DMS 273 (cell line): ENCODE measurements around the gene MFN1.
"Not testable (repeated sequence)": the region's sequence is repeated elsewhere in the genome, so short reads cannot be mapped to it uniquely, and the experiment has no call there.

Source experiments
- DNase-seq: peaks from one replicate; lab custom pipeline; 2025; ENCODE audit not compliant: unreplicated experiment; lab: John Stamatoyannopoulos, UW

Gene MFN1

DNA sequence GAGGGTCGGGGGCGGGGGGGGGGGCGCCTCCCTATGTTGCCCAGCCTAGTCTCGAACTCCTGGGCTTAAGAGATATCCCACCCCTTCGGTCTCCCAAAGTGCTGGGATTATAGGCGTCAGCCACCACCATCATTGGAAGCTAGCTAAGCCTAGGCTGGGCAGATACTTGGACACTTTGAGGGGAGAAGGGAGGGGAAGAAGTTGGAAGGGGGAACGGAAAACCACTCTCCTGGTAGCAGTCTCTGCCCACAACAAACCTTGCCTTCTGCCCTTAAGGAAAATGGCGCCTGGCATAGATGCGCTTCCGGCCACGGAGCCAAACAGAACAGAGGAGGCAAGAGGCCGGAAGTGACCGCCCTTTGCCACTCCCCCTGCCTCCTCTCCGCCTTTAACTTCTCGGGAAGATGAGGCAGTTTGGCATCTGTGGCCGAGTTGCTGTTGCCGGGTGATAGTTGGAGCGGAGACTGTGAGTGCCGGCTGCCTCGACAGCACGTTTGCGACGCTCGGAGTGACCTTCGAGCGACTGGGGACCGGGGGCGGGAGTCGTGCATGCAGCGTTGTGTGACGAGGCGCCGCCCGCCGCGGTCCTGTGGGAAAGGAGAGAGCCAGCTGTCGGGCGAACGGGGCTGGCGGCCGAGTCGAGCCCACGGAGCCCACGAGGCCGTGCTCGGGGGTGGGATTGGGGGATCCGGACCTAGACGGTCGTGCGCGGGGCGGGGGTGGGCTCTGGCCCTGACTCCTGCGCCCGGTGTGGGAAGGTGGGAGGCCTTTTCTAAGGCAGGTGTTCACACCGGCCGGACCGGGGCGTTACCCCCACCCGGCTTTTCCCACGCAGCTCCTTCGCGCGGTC, at the start of gene MFN1:
TSS of gene MFN1 (plus strand) at position 365 of the 850 bp plus-strand sequence. CDS start 1,143 bp downstream, outside the sequence.
- DNase-seq: peak; percentile 99

DNA sequence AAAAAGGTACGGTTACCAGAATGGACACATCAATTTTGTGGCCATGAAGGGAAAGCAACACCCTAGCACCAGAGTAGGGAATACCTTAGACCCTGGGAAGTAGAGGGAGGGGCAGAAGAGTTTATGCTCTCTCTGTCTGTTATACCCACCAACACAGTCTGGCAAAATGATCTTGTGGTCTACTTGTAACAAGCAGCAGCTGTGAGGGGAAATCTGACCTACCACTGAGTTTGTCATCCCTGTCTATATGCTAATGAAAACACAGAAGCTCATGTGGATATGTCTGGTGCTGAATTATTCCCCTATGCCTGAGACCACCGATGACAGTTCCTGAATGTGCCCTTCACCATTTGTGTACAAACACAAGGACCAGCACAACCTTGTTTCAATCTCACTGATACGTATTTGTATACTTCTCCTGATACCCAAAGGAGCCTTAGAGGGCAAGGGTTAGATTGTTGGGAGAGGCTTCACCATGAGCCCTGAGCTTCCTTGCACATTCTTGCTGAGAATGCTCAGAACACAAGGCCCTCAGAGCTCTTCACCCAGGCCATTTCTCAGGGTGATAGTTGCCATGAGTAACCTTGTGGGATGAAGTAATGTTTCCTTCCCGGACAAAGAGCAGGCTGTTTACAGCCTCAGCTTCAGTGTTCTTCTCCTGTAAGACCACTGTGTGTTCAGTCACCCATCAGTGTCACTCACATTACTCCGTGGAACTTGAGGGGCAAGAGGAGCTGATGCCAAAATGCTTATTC, 49.4 kb upstream of the MFN1 start:
- DNase-seq: peak; percentile 11

DNA sequence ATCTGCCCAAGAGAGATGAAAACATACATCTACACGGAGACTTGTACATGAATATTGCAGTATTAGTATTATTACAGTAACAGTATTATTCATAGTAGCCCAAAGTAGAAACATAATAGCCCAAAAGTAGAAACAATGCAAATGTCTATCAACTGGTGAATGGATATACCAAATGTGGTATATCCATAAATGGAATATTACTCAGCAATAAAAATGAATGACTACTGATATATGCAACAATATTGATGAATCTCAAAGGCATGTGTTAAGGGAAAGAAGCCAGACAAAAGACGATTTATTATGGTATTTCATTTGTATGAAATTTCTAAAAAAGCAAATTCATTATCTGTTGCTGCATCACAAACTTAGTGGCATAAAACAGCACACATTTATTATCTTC, 48.2 kb upstream of the MFN1 start:
- no peak for DNase-seq

DNA sequence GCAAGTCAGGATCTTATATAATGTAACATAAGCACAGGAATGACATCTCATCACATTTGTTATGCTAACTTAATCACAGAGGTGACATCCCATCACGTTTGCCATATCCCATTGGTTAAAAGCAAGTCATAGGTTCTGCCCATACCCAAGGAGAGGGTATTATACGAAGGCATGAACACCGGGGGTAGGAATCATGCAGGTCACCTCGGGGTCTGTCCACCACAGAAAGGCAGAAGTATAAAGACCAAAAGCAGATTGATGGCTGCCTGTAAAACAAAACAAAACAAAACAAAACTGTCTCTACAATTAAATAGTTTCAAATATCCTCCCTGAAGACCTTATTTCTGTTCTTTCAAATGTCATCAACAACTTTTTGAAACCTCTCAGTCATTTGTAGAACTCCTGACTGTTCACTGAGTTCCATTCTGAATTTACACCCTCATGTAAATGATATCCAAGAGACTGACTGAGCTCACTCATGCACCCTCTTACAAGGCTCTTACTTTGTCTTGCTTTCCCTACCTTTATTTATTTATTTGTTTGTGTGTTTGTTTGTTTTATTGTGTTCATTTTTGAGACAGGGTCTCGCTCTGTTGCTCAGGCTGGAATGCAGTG, 47.4 kb upstream of the MFN1 start:
- no peak for DNase-seq

GRCh38 chr3:179301645-179302044, 45.9 kb upstream of the MFN1 start:
- DNase-seq: no peak

- no peak for DNase-seq
These were observed 45.4 kb upstream of the MFN1 start for GRCh38 chr3:179302111-179302510.

DNA sequence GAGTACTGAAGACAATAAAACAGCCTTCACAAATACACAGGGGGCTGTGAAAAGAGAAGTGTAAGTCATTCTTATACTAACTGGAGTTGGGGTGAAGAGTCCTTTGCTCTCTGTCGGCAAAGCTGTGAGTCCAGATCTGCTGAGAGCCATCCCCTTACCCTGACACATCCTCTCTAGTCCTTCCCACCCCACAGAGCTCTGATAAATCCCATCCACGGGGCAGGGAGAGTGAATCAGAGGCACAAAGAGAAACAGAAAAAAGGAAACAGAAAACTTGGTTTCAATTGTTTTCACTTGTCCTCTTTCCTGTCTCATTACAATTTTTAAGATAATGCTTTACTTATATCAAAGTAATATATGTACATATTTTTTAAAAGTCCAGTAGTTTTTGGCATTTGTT, 42.9 kb upstream of the MFN1 start:
- no peak for DNase-seq

- not testable (repeated sequence) for DNase-seq
These were observed 40.1 kb upstream of the MFN1 start for GRCh38 chr3:179307362-179307761.

DNA sequence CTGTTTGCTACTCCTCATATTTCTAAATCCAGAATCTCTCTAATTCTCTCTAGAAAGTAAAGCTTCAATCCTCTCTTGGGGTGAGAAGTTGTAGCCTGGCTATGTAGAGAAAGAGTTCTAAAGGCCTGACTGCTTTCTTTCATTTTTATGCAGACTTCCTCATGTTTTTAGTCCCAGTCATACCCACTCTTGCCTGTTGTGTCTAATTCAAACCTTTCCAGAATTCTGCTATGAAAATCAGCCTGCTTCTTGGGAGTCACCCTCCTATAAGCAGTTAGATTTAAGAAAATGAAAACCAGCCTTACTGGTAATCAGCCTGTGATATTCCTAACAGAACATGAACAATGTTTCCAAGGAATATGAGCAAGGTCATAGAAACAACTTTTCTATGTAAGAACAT, 39.5 kb upstream of the MFN1 start:
- no peak for DNase-seq

DNA sequence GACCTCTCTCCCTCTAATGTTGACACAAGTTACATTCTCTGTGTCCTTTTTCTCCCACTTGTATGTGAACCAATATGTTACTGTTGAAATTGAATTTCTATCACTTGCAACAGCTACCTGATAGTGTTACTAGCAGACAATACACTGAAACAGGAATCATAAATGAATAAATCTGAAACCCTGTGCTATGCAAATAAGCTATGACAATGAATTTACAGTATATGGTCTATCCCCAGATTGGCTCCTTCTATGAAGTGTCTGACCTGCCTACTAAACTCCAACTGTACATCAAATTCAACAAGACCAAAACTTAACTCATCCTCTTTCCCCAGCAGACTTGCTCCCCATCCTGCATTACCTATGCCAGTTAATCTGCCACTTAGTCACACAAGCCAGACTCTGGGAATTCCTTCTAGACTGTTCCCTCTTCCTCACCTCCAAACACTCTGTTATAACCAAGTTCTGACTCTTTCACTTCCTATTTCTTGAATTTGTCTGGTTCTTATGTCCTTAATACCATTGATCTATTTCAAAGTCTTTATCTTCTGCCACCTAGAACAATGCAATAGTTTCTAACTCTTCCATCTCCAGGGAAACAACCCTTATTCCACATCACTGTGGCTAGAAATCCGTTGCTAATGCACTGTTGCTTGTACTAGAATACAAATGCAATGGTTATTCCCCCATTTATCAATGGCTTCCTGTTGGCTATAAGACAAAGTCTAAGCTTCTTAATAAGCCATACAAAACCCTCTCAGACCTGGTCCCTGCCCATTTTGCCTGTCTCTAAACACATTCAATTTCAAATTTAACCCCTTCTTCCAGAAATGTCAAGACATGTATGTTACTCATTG, 38.1 kb upstream of the MFN1 start:
- DNase-seq: no peak

GRCh38 chr3:179318876-179319275, 28.6 kb upstream of the MFN1 start:
- DNase-seq: no peak

- peak; percentile 78 for DNase-seq
These were observed 25.7 kb upstream of the MFN1 start for GRCh38 chr3:179321668-179322285.

DNA sequence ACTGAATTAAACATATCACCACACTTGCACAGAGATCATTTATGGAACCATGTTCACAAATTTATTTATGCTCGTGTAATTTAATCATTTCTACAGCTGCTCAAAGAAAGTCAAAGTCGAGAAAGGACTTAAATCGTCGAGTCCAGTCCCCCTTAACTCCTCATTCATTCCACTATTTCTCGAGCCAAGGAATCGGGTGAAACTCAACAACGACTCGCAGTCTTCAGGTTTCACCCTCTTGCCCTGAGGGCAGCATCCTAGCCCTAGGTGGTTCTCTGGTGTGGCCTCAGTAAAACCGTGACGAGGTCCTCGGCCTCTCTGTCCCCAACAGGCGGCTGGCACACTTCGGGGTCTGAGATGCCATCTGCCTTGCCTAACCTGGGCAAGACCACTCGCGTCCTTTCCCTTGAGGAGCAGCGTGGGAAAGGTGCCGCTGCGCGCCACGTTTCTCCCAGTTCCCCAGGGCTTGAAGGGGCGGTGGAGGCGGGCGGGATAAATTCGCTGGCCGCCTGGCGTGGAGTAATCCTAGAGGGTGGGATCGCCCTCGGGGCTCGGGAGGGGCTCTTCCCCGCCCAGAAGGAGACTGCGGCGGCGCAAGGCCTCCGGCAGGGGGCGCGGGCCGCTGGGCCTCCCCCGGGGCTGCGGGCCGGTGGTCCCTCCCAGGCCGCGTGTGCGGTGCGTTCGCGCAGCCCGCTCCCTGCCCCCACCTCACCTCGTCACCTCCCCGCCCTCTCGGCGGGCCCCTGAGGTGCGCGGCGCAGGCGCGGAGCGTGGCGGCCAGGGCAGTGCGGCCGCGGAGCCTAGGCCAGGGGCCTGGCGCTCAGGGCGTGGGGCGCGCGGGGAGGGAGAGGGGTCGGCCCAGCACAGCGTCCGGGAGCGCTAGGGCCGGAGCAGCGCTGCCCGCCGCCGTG, 25.0 kb upstream of the MFN1 start, which contains the start of gene ZNF639:
TSS of gene ZNF639 (plus strand) at position 746 of the 911 bp plus-strand sequence. CDS start 5,263 bp downstream, outside the sequence.
- DNase-seq: peak; percentile 99

DNA sequence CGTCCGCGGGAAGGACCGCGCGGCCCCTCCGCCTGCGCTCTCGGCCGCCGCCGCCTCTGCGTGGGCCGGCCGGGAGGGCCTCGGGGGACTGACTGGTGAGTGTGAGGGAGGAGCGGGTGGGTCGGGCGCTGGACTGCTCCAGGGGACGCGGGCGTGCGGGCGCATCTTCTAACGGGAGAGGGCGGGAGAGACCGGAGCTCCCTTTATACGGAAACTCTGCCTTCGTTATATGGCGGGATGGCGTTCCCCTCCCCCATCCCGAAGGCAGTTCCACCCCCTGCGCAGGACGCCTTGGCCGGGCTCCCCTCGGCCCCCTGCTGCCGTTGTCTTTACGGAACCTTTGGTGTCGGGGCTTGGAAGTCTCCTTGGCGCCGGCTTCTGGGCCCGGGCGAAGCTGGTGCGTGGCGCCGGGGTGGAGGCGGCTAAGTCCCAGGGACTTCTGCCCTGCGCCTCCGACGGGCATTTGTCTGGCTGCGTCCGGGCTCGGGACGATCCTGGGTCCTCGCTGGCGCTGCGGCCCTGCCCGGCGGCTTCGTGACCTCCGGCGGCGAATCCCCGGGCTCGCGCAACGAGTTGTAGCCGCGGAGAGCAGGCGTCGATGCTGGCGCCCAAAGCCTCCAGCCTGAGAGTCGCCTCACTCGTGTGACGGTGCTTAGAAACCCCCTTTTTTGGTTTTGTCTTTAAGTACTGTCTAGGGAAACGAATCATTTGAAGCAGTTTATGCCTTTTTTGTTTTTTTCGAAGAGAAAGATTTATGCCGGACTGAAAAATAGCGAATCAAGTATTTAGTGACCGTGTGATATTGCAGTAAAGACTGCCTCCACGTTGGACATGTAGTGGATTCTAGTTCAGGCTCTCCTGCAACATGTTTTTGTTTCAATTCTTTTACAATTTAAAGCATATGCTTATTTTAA, 24.1 kb upstream of the MFN1 start:
- peak; percentile 88 for DNase-seq

- peak; percentile 63 for DNase-seq
These were observed 23.2 kb upstream of the MFN1 start for GRCh38 chr3:179324270-179324754.

DNA sequence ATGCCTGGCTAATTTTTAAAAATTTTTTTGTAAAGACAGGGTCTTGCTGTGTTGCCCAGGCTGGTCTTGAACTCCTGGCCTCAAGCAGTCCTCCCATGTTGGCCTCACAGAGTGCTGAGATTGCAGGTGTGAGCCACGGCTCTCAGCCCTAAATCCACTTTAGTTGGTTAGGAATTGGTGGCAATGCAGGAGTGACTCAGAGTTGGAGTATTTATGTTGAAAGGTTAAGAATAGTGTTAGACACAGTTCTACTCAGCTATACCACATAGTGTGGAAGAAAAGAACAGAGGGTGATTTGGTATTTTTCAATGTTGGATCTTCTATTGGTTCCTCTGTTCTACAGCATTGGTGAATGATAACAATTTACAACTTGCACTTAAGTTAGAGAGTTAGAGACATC, 17.1 kb upstream of the MFN1 start:
- no peak for DNase-seq

GRCh38 chr3:179332240-179332639, 15.3 kb upstream of the MFN1 start:
- DNase-seq: no peak

DNA sequence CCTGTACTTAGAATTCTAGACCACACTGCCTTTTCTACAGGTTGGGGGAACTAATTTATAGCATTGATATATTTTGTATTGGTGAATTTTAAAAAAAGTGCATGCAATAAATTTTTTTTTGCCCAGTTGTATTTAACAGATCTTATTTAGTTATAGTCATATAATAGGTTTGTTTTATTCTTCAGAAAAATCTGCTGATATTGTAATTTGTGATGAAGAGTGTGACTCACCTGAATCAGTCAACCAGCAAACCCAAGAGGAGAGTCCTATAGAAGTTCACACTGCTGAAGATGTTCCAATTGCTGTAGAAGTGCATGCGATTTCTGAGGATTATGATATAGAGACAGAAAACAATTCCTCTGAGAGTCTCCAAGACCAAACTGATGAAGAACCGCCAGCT, 14.4 kb upstream of the MFN1 start:
- no peak for DNase-seq
